Lower leg skin (tissue), 4 donors: ENCODE data around the gene SIK3. TPM values are rescaled to one million over a fixed set of nuclear protein-coding genes. Genes with fewer than 3 reads are reported as not detected.

Experiments used
- DNase-seq, 2 donors: peaks; one replicate each; pipeline ENCODE4 v3.0.0-alpha.2; 2019; ENCODE audit warnings: low spot score in 2 of 2
- H3K4me3 ChIP-seq: fragments of 200-600 bp; sonication (generic); 2 replicates; pipeline ENCODE4 v1.5.1; 2017; ENCODE audit warnings: mild to moderate bottlenecking, low read depth; ENCODE audit not compliant: poor library complexity, severe bottlenecking
- CTCF ChIP-seq, 3 donors: fragments of 450-650 bp; IDR thresholded peaks; one replicate each; pipeline ENCODE4 v1.5.1; 2016; ENCODE audit warnings: antibody characterized with exemption in 3 of 3, mild to moderate bottlenecking in 3 of 3, moderate library complexity in 2 of 3
- POLR2A ChIP-seq, 2 donors: fragments of 450-650 bp; IDR thresholded peaks; one replicate each; pipeline ENCODE4 v1.6.1; 2016 to 2017; ENCODE audit warnings: antibody characterized with exemption in 2 of 2, mild to moderate bottlenecking in 1 of 2, moderate library complexity in 1 of 2
- WGBS, 2 donors: methylation state at CpG; one replicate each; pipeline ENCODE4 v1.1.5; 2018; 5-methylcytosine and 5-hydroxymethylcytosine counted together
- intact Hi-C: fragments of 100-400 bp; cut with DNase I; formaldehyde crosslinking; loops from one replicate; pipeline ENCODE4 v1.15.0; 2023; ENCODE audit warnings: low total_unique reads
- total RNA-seq, 4 donors: library from RNA; depleted of rRNA; stranded (reverse); fragments of >200 nt; gene quantifications; one replicate each; pipeline ENCODE4 v1.1.0, GENCODE V29; 2016

The SIK3 gene
- total RNA-seq, 4 donors from 2014 or later = 26.7 to 37.5 (median 30.1) TPM

DNA sequence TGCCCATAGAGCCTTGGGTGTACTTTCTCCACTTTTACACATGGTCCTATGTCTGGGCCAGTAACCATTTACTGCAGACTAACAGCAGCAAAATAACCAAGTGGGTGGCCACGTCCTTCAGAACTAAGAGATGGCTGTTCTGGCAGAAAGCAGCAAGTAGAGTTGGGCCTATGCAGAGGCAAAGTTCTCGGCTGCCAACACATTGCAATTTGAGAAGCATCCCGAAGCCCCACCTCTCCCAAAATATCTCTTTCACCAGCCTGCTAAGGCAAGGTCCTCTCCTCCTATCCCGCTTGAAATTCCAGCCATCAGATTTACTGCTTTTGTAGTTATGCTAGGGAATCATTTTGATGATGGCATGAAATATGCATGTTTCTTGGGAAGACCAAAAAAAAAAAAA lies 142.3 kb downstream of the SIK3 start:
- intact Hi-C loops = no loop called here
- no peak overlapping the region for H3K4me3 ChIP-seq
- 30 to 48% methylated on average over 4 of the region's 4 CpGs for WGBS, 2 donors
- TF ChIP-seq CTCF (IDR thresholded peaks at IDR 0.05) = no peak
- no peak for TF ChIP-seq POLR2A (IDR thresholded peaks at IDR 0.05)
- no peak for DNase-seq

- WGBS, 2 donors = 38 to 60% methylated on average over 3 of the region's 3 CpGs
- no peak overlapping the region for H3K4me3 ChIP-seq
- DNase-seq = no peak
- intact Hi-C loops = no loop called here
- TF ChIP-seq POLR2A (IDR thresholded peaks at IDR 0.05) (no peak), CTCF (IDR thresholded peaks at IDR 0.05) (no peak)
Measured at GRCh38 chr11:116955548-116955947, 142.7 kb downstream of the SIK3 start.

DNA sequence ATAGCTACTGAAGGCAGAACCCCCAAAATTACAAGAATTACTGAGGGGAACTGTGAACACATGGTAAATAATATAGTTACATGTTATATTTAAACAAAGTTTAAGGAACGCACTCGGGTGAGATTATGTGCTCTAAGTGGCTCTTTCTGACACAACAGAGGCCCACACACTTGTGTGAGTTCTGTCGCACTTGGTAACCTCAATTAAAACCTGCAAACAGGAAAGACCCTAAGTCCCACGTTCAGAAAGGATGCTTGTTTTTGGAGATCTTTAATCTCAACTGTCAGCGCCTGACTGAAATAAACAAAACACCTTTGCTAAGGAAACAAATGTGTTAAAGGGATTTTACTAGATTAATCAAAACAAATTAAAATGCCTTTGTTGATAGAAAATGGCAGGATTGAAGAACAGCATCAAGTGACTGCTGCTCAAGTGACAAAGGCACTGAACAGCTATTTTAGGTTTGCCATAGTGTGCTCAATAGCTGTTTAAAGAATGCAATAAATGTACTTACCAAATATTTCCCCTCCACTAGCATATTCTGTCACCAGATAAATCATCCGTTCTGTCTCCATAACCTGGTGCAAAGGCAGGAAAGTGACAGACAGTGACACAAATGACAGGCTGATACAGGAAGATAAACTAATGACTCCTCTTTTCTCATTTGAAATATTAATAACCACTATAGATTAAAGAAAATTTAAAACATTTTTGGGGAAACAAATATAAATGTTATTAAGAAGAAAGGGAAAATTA lies 144.5 kb downstream of the SIK3 start:
- TF ChIP-seq CTCF (IDR thresholded peaks at IDR 0.05) (no peak), POLR2A (IDR thresholded peaks at IDR 0.05) (no peak)
- intact Hi-C loops = loop anchor here (5.0 kb wide), 1 partner anchor 879 kb away; no protein-coding TSS in a partner anchor
- no peak overlapping the region for H3K4me3 ChIP-seq
- WGBS, 2 donors = 87 to 90% methylated on average over 6 of the region's 6 CpGs
- DNase-seq = no peak

DNA sequence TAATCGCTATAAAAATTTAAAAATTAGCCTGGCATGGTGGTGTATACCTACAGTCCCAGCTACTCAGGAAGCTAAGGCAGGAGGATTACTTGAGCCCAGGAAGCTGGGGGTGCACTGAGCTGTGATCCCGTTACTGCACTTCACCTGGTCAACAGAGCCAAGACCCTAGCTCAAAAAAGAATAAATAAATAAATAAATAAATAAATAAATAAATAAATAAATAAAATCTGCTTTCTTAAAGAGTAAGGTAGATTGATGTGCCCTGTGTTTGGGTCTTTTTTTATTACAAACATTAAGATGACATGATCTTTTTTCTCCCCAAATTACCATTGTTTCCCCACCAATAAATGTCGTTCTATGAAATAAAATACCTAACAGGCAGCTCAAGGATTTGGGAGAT lies 146.5 kb downstream of the SIK3 start:
- 92 to 98% methylated on average over 3 of the region's 3 CpGs for WGBS, 2 donors
- TF ChIP-seq CTCF (IDR thresholded peaks at IDR 0.05) (no peak), POLR2A (IDR thresholded peaks at IDR 0.05) (no peak)
- no peak overlapping the region for H3K4me3 ChIP-seq
- intact Hi-C loops = loop anchor here (5.0 kb wide), 1 partner anchor 881 kb away; no protein-coding TSS in a partner anchor
- no peak for DNase-seq

GRCh38 chr11:116950210-116950609 lies 148.0 kb downstream of the SIK3 start:
- no peak for DNase-seq
- TF ChIP-seq POLR2A (IDR thresholded peaks at IDR 0.05) (no peak), CTCF (IDR thresholded peaks at IDR 0.05) (no peak)
- H3K4me3 ChIP-seq = no peak overlapping the region
- intact Hi-C loops = loop anchor here (5.0 kb wide), 1 partner anchor 882 kb away; no protein-coding TSS in a partner anchor
- 95 to 98% methylated on average over 4 of the region's 4 CpGs for WGBS, 2 donors
